Fibroblast of mammary gland (primary cell): Measurements from ENCODE around the gene SUPT5H.
"Not testable (repeated sequence)": the region's sequence is repeated elsewhere in the genome, so short reads cannot be mapped to it uniquely, and the experiment has no call there.

Experiments used
- DNase-seq: peaks from one replicate; pipeline ENCODE4 v3.0.0-alpha.2; 2010; ENCODE audit warnings: low read depth
- H3K4me3 ChIP-seq: 2 replicates; pipeline ENCODE4 v1.5.1; 2011; ENCODE audit warnings: low read depth, mild to moderate bottlenecking, low read length, moderate library complexity; ENCODE audit not compliant: control insufficient read depth
- CTCF ChIP-seq: conservative IDR thresholded peaks from 2 replicates; pipeline ENCODE4 v1.5.1; 2011; ENCODE audit warnings: low read depth, low read length, inconsistent platforms; ENCODE audit not compliant: control insufficient read depth, insufficient read depth

The SUPT5H gene

GRCh38 chr19:39446365-39447084 lies 1.1 kb downstream of the SUPT5H start:
- H3K4me3 ChIP-seq, result peak overlapping the region; percentile 99
- no peak for TF ChIP-seq CTCF
- no peak for DNase-seq

GRCh38 chr19:39448271-39448670 lies 2.9 kb downstream of the SUPT5H start:
- peak; percentile 30 for DNase-seq
- H3K4me3 ChIP-seq, result no peak overlapping the region
- no peak for TF ChIP-seq CTCF

- TF ChIP-seq CTCF, result no peak
- no peak overlapping the region for H3K4me3 ChIP-seq
- no peak for DNase-seq
Measured at GRCh38 chr19:39449116-39449797, 3.9 kb downstream of the SUPT5H start.

GRCh38 chr19:39451257-39451656 lies 5.9 kb downstream of the SUPT5H start:
- not testable (repeated sequence) for DNase-seq, H3K4me3 ChIP-seq

GRCh38 chr19:39463403-39463802 lies 18.0 kb downstream of the SUPT5H start:
- DNase-seq, result no peak
- no peak overlapping the region for H3K4me3 ChIP-seq
- TF ChIP-seq CTCF, result no peak

- no peak for TF ChIP-seq CTCF
- no peak overlapping the region for H3K4me3 ChIP-seq
- no peak for DNase-seq
Measured at GRCh38 chr19:39465956-39466747, 20.8 kb downstream of the SUPT5H start.

GRCh38 chr19:39467941-39468340 lies 22.6 kb downstream of the SUPT5H start:
- no peak for DNase-seq
- H3K4me3 ChIP-seq, result no peak overlapping the region
- TF ChIP-seq CTCF, result no peak
